GM12878 (cell line): ENCODE results near the gene SIRT2.

Experiments used
- BACH1 ChIP-seq: fragments of 450-650 bp; IDR thresholded peaks from 2 replicates; pipeline ENCODE4 v1.6.1; 2017; ENCODE audit warnings: mild to moderate bottlenecking, borderline replicate concordance
- JUND ChIP-seq: IDR thresholded peaks from 2 replicates; pipeline ENCODE4 v1.6.1; 2012; ENCODE audit warnings: low read depth, mild to moderate bottlenecking, low read length, improper control_type of control experiment, moderate library complexity
- LARP7 ChIP-seq: fragments of 450-650 bp; IDR thresholded peaks from 2 replicates; pipeline ENCODE4 v1.6.1; 2017; ENCODE audit warnings: mild to moderate bottlenecking
- POLR2A ChIP-seq: IDR thresholded peaks from 2 replicates; pipeline ENCODE4 v1.6.1; 2011; ENCODE audit warnings: low read depth, mild to moderate bottlenecking, low read length
- SPI1 ChIP-seq: IDR thresholded peaks from 2 replicates; pipeline ENCODE4 v1.6.1; 2011; ENCODE audit warnings: low read depth, mild to moderate bottlenecking, low read length, moderate library complexity, borderline replicate concordance; ENCODE audit not compliant: insufficient read depth
- TARDBP ChIP-seq: IDR thresholded peaks from 2 replicates; pipeline ENCODE4 v1.6.1; 2016; ENCODE audit warnings: borderline replicate concordance
- TF ChIP-seq, protein P1 (sequence below): IDR thresholded peaks from 2 replicates; pipeline ENCODE4 v1.6.1; 2011; ENCODE audit warnings: borderline replicate concordance, low read depth, mild to moderate bottlenecking, moderate library complexity, mixed read lengths, low read length; ENCODE audit not compliant: insufficient read depth; ENCODE audit errors: extremely low read length
- TF ChIP-seq, protein P2 (sequence below): fragments of 450-650 bp; IDR thresholded peaks from 2 replicates; pipeline ENCODE4 v1.6.1; 2017; ENCODE audit warnings: antibody characterized with exemption, mild to moderate bottlenecking, moderate library complexity
- TF ChIP-seq, protein P3 (sequence below), 3 experiments: IDR thresholded peaks in 2 of 3; conservative IDR thresholded peaks in 1 of 3; 2 replicates each; pipeline ENCODE4 v1.5.1; 2011; ENCODE audit warnings: low read depth in 3 of 3, low read length in 3 of 3, mild to moderate bottlenecking in 3 of 3, control low read depth in 2 of 3, moderate library complexity in 2 of 3, inconsistent platforms in 1 of 3, mixed read lengths in 1 of 3; ENCODE audit not compliant: control insufficient read depth in 2 of 3, insufficient read depth in 1 of 3; ENCODE audit errors: extremely low read depth in 1 of 3
- TF ChIP-seq, protein P4 (sequence below): IDR thresholded peaks from 2 replicates; pipeline ENCODE4 v1.6.1; 2011; ENCODE audit warnings: mild to moderate bottlenecking, low read depth, low read length, moderate library complexity; ENCODE audit not compliant: insufficient replicate concordance
- TF ChIP-seq, protein P5 (sequence below): IDR thresholded peaks from 2 replicates; pipeline ENCODE4 v1.6.1; 2012; ENCODE audit warnings: mild to moderate bottlenecking, low read depth, low read length

DNA sequence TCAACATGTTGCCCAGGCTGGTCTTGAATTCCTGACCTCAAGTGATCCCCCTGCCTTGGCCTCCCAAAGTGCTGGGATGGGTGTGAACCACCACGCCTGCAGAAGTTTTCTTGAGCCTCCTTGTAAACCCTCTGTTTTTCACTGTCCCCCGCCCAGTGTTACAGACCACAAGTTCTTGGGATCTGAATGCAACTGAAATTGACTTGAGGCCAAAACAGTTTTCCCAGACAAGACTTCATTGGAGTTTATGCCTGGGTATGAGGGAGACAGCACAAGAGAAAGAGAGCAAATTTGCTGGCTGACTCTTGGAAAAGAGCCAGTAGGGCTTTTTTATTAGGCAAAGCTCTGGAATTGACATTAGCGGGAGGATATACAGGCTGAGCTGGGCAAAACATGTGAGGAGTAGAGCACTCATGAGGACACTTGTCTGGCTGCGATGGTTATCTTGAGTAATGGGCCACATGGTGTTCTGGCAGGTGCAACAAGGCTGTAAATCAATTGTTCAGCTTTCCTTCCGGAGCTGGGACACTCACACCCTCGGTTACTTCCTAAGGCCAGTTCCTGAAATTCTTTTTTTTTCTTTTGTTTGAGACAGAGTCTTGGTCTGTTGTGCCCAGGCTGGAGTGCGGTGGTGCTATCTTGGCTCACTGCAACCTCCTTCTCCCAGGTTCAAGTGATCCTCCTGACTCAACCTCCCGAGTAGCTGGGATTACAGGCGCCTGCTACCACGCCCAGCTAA, 36.9 kb downstream of the SIRT2 start:
- TF ChIP-seq, protein P1, sequence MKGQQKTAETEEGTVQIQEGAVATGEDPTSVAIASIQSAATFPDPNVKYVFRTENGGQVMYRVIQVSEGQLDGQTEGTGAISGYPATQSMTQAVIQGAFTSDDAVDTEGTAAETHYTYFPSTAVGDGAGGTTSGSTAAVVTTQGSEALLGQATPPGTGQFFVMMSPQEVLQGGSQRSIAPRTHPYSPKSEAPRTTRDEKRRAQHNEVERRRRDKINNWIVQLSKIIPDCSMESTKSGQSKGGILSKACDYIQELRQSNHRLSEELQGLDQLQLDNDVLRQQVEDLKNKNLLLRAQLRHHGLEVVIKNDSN, result no peak
- TF ChIP-seq, protein P2, sequence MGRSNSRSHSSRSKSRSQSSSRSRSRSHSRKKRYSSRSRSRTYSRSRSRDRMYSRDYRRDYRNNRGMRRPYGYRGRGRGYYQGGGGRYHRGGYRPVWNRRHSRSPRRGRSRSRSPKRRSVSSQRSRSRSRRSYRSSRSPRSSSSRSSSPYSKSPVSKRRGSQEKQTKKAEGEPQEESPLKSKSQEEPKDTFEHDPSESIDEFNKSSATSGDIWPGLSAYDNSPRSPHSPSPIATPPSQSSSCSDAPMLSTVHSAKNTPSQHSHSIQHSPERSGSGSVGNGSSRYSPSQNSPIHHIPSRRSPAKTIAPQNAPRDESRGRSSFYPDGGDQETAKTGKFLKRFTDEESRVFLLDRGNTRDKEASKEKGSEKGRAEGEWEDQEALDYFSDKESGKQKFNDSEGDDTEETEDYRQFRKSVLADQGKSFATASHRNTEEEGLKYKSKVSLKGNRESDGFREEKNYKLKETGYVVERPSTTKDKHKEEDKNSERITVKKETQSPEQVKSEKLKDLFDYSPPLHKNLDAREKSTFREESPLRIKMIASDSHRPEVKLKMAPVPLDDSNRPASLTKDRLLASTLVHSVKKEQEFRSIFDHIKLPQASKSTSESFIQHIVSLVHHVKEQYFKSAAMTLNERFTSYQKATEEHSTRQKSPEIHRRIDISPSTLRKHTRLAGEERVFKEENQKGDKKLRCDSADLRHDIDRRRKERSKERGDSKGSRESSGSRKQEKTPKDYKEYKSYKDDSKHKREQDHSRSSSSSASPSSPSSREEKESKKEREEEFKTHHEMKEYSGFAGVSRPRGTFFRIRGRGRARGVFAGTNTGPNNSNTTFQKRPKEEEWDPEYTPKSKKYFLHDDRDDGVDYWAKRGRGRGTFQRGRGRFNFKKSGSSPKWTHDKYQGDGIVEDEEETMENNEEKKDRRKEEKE, result no peak
- TF ChIP-seq, protein P3, sequence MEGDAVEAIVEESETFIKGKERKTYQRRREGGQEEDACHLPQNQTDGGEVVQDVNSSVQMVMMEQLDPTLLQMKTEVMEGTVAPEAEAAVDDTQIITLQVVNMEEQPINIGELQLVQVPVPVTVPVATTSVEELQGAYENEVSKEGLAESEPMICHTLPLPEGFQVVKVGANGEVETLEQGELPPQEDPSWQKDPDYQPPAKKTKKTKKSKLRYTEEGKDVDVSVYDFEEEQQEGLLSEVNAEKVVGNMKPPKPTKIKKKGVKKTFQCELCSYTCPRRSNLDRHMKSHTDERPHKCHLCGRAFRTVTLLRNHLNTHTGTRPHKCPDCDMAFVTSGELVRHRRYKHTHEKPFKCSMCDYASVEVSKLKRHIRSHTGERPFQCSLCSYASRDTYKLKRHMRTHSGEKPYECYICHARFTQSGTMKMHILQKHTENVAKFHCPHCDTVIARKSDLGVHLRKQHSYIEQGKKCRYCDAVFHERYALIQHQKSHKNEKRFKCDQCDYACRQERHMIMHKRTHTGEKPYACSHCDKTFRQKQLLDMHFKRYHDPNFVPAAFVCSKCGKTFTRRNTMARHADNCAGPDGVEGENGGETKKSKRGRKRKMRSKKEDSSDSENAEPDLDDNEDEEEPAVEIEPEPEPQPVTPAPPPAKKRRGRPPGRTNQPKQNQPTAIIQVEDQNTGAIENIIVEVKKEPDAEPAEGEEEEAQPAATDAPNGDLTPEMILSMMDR (IDR thresholded peaks at IDR 0.05 in 2 of 3, conservative IDR thresholded peaks at IDR 0.05 in 1 of 3; ENCODE audit: control insufficient read depth in 2 of 3, extremely low read depth in 1 of 3, insufficient read depth in 1 of 3, low read depth in 3 of 3, low read length in 3 of 3), result no peak
- TF ChIP-seq BACH1 (no peak), LARP7 (no peak), TARDBP (no peak), SPI1 (no peak), POLR2A (no peak), JUND (no peak)
- TF ChIP-seq, protein P4, sequence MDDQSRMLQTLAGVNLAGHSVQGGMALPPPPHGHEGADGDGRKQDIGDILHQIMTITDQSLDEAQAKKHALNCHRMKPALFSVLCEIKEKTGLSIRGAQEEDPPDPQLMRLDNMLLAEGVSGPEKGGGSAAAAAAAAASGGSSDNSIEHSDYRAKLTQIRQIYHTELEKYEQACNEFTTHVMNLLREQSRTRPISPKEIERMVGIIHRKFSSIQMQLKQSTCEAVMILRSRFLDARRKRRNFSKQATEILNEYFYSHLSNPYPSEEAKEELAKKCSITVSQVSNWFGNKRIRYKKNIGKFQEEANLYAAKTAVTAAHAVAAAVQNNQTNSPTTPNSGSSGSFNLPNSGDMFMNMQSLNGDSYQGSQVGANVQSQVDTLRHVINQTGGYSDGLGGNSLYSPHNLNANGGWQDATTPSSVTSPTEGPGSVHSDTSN, result no peak
- TF ChIP-seq, protein P5, sequence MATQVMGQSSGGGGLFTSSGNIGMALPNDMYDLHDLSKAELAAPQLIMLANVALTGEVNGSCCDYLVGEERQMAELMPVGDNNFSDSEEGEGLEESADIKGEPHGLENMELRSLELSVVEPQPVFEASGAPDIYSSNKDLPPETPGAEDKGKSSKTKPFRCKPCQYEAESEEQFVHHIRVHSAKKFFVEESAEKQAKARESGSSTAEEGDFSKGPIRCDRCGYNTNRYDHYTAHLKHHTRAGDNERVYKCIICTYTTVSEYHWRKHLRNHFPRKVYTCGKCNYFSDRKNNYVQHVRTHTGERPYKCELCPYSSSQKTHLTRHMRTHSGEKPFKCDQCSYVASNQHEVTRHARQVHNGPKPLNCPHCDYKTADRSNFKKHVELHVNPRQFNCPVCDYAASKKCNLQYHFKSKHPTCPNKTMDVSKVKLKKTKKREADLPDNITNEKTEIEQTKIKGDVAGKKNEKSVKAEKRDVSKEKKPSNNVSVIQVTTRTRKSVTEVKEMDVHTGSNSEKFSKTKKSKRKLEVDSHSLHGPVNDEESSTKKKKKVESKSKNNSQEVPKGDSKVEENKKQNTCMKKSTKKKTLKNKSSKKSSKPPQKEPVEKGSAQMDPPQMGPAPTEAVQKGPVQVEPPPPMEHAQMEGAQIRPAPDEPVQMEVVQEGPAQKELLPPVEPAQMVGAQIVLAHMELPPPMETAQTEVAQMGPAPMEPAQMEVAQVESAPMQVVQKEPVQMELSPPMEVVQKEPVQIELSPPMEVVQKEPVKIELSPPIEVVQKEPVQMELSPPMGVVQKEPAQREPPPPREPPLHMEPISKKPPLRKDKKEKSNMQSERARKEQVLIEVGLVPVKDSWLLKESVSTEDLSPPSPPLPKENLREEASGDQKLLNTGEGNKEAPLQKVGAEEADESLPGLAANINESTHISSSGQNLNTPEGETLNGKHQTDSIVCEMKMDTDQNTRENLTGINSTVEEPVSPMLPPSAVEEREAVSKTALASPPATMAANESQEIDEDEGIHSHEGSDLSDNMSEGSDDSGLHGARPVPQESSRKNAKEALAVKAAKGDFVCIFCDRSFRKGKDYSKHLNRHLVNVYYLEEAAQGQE, result no peak
